Activated CD4-positive, alpha-beta T cell treated with anti-CD3 and anti-CD28 coated beads for 24 hours (primary cell): Measurements from ENCODE around the gene TOPAZ1.

Source experiments
- DNase-seq, 2 donors: peaks; one replicate each; pipeline ENCODE4 v3.0.0-alpha.2; 2020; ENCODE audit warnings: low read depth in 2 of 2

TOPAZ1 gene

GRCh38 chr3:44241706-44242105, at the start of gene TOPAZ1:
TOPAZ1 (plus strand) TSS chr3:44241886; CDS start chr3:44242054, 168 bp downstream.
- DNase-seq = no peak

- peak; percentile 44 to 71 for DNase-seq
Observed at GRCh38 chr3:44198284-44199269, 43.1 kb upstream of the TOPAZ1 start.

GRCh38 chr3:44206261-44206660, 35.4 kb upstream of the TOPAZ1 start:
- no peak for DNase-seq

- DNase-seq = no peak
Observed at GRCh38 chr3:44206862-44207652, 34.6 kb upstream of the TOPAZ1 start.

- DNase-seq = no peak
Observed at GRCh38 chr3:44208086-44208485, 33.6 kb upstream of the TOPAZ1 start.

GRCh38 chr3:44208568-44208967, 33.1 kb upstream of the TOPAZ1 start:
- no peak for DNase-seq

- DNase-seq = no peak
Observed at GRCh38 chr3:44210967-44211366, 30.7 kb upstream of the TOPAZ1 start.

GRCh38 chr3:44222337-44222736, 19.3 kb upstream of the TOPAZ1 start:
- DNase-seq = no peak

- no peak for DNase-seq
Observed at GRCh38 chr3:44223299-44223698, 18.4 kb upstream of the TOPAZ1 start.

- DNase-seq = no peak
Observed at GRCh38 chr3:44224131-44224530, 17.6 kb upstream of the TOPAZ1 start.

- DNase-seq = no peak
Observed at GRCh38 chr3:44226573-44226972, 15.1 kb upstream of the TOPAZ1 start.

- no peak for DNase-seq
Observed at GRCh38 chr3:44227632-44228031, 14.1 kb upstream of the TOPAZ1 start.

GRCh38 chr3:44228900-44229299, 12.8 kb upstream of the TOPAZ1 start:
- no peak for DNase-seq

GRCh38 chr3:44232407-44232806, 9.3 kb upstream of the TOPAZ1 start:
- DNase-seq = no peak

GRCh38 chr3:44234648-44235268, 6.9 kb upstream of the TOPAZ1 start:
- no peak for DNase-seq

GRCh38 chr3:44235604-44236484, 5.8 kb upstream of the TOPAZ1 start:
- DNase-seq = peak; percentile 28 to 35

GRCh38 chr3:44236485-44236908, 5.2 kb upstream of the TOPAZ1 start:
- no peak for DNase-seq

- DNase-seq = no peak
Observed at GRCh38 chr3:44237161-44237560, 4.5 kb upstream of the TOPAZ1 start.

- no peak for DNase-seq
Observed at GRCh38 chr3:44237665-44238064, 4.0 kb upstream of the TOPAZ1 start.

GRCh38 chr3:44238889-44239288, 2.8 kb upstream of the TOPAZ1 start:
- DNase-seq = no peak

- DNase-seq = no peak
Observed at GRCh38 chr3:44240061-44240460, 1.6 kb upstream of the TOPAZ1 start.
